ENCODE data around the gene DAD1.

Gene DAD1

GRCh38 chr14:22536853-22537338 is 52.1 kb downstream of the DAD1 start:
- DNase-seq (ENCODE audit: low read depth in 2 of 2) = peak; percentile 59 to 81

GRCh38 chr14:22535916-22536315 is 53.1 kb downstream of the DAD1 start:
- DNase-seq (ENCODE audit: low read depth in 2 of 2) = no peak

- no peak for DNase-seq (ENCODE audit: low read depth in 2 of 2)
Measured at GRCh38 chr14:22535126-22535525, 53.9 kb downstream of the DAD1 start.

- no peak for DNase-seq (ENCODE audit: low read depth in 2 of 2)
Measured at GRCh38 chr14:22534547-22534946, 54.5 kb downstream of the DAD1 start.

- no peak for DNase-seq (ENCODE audit: low read depth in 2 of 2)
Measured at GRCh38 chr14:22533739-22534359, 55.2 kb downstream of the DAD1 start.

GRCh38 chr14:22533057-22533704 is 55.8 kb downstream of the DAD1 start:
- no peak for DNase-seq (ENCODE audit: low read depth in 2 of 2)

GRCh38 chr14:22532345-22533056 is 56.5 kb downstream of the DAD1 start:
- no peak for DNase-seq (ENCODE audit: low read depth in 2 of 2)

GRCh38 chr14:22531451-22532344 is 57.3 kb downstream of the DAD1 start:
- DNase-seq (ENCODE audit: low read depth in 2 of 2) = no peak

GRCh38 chr14:22530127-22530526 is 58.9 kb downstream of the DAD1 start:
- DNase-seq (ENCODE audit: low read depth in 2 of 2) = no peak

GRCh38 chr14:22526744-22527143 is 62.3 kb downstream of the DAD1 start:
- no peak for DNase-seq (ENCODE audit: low read depth in 2 of 2)

GRCh38 chr14:22526218-22526617 is 62.8 kb downstream of the DAD1 start:
- DNase-seq (ENCODE audit: low read depth in 2 of 2) = no peak

GRCh38 chr14:22524784-22525161 is 64.3 kb downstream of the DAD1 start:
- no peak for DNase-seq (ENCODE audit: low read depth in 2 of 2)

GRCh38 chr14:22524115-22524783 is 64.8 kb downstream of the DAD1 start:
- no peak for DNase-seq (ENCODE audit: low read depth in 2 of 2)

- DNase-seq (ENCODE audit: low read depth in 2 of 2) = no peak
Measured at GRCh38 chr14:22523283-22523682, 65.7 kb downstream of the DAD1 start.

GRCh38 chr14:22522466-22522957 is 66.5 kb downstream of the DAD1 start:
- DNase-seq (ENCODE audit: low read depth in 2 of 2) = no peak

GRCh38 chr14:22521449-22522239 is 67.4 kb downstream of the DAD1 start:
- no peak for DNase-seq (ENCODE audit: low read depth in 2 of 2)

- DNase-seq (ENCODE audit: low read depth in 2 of 2) = no peak
Measured at GRCh38 chr14:22520796-22521195, 68.2 kb downstream of the DAD1 start.

- DNase-seq (ENCODE audit: low read depth in 2 of 2) = no peak
Measured at GRCh38 chr14:22519877-22520685, 68.9 kb downstream of the DAD1 start.

GRCh38 chr14:22518073-22518472 is 71.0 kb downstream of the DAD1 start:
- DNase-seq (ENCODE audit: low read depth in 2 of 2) = no peak
